Neural cell (in vitro differentiated cells): Measurements from ENCODE around the gene GABRD. TPM values are rescaled to one million over a fixed set of nuclear protein-coding genes. Genes with fewer than 3 reads are reported as not detected.

Source experiments
- H2AFZ ChIP-seq: fragments of 200-600, 300-800 bp; sonication (generic), shearing (Covaris generic); 2 replicates; pipeline ENCODE4 v1.6.0; 2014; ENCODE audit warnings: low read depth, mild to moderate bottlenecking, antibody characterized with exemption, low read length, moderate library complexity
- H3F3A ChIP-seq: fragments of 200-600 bp; shearing (Covaris generic); 2 replicates; pipeline ENCODE4 v1.6.1; 2016; ENCODE audit warnings: mild to moderate bottlenecking, moderate library complexity, mixed read lengths, antibody characterized with exemption, low read length; ENCODE audit not compliant: insufficient read depth, poor library complexity, severe bottlenecking
- H3K27ac ChIP-seq: fragments of 200-600, 300-800 bp; sonication (generic), shearing (Covaris generic); 2 replicates; pipeline ENCODE4 v1.5.1; 2014; ENCODE audit warnings: mild to moderate bottlenecking, low read length, moderate library complexity
- H3K27me3 ChIP-seq: fragments of 300-800, 200-600 bp; sonication (generic), shearing (Covaris generic); 2 replicates; pipeline ENCODE4 v1.6.0; 2014; ENCODE audit warnings: mild to moderate bottlenecking, low read depth, low read length, moderate library complexity; ENCODE audit not compliant: insufficient read depth
- H3K36me3 ChIP-seq: fragments of 300-800, 200-600 bp; sonication (generic), shearing (Covaris generic); 2 replicates; pipeline ENCODE4 v1.5.1; 2014; ENCODE audit warnings: mild to moderate bottlenecking, antibody characterized with exemption, low read length, moderate library complexity; ENCODE audit not compliant: insufficient read depth
- H3K4me2 ChIP-seq: fragments of 300-800, 200-600 bp; sonication (generic), shearing (Covaris generic); 2 replicates; pipeline ENCODE4 v1.6.0; 2014; ENCODE audit warnings: mild to moderate bottlenecking, low read length
- H3K4me3 ChIP-seq: fragments of 300-800, 200-600 bp; sonication (generic), shearing (Covaris generic); 2 replicates; pipeline ENCODE4 v1.5.1; 2014; ENCODE audit warnings: mild to moderate bottlenecking, low read length, moderate library complexity
- H3K79me2 ChIP-seq: fragments of 200-600 bp; shearing (Covaris generic); replicated peaks from 2 replicates; pipeline ENCODE4 v1.6.0; 2014; ENCODE audit warnings: mild to moderate bottlenecking, low read length, moderate library complexity; ENCODE audit not compliant: insufficient read depth
- H3K9ac ChIP-seq: fragments of 300-800, 200-600 bp; sonication (generic), shearing (Covaris generic); 2 replicates; pipeline ENCODE4 v1.6.1; 2016; ENCODE audit warnings: mild to moderate bottlenecking, low read length, mixed read lengths
- H3K9me2 ChIP-seq: fragments of 200-600 bp; shearing (Covaris generic); 2 replicates; pipeline ENCODE4 v1.6.1; 2016; ENCODE audit warnings: mild to moderate bottlenecking, low read length, mixed read lengths; ENCODE audit not compliant: insufficient read depth
- H3K9me3 ChIP-seq: fragments of 200-600, 300-800 bp; sonication (generic), shearing (Covaris generic); 2 replicates; pipeline ENCODE4 v1.6.1; 2016; ENCODE audit warnings: mild to moderate bottlenecking, mixed run types, low read length, moderate library complexity, mixed read lengths
- H4K20me1 ChIP-seq: fragments of 200-600 bp; shearing (Covaris generic); 2 replicates; pipeline ENCODE4 v1.6.1; 2016; ENCODE audit warnings: mild to moderate bottlenecking, mixed run types; ENCODE audit not compliant: insufficient read depth
- EP300 ChIP-seq: fragments of 450-650 bp; conservative IDR thresholded peaks from 2 replicates; pipeline ENCODE4 v1.6.1; 2014; ENCODE audit warnings: antibody characterized with exemption, mild to moderate bottlenecking, moderate library complexity; ENCODE audit not compliant: poor library complexity, severe bottlenecking
- EZH2 ChIP-seq: fragments of 200-600, 300-800 bp; shearing (Covaris generic), sonication (generic); IDR thresholded peaks from 2 replicates; pipeline ENCODE4 v1.6.1; 2014; ENCODE audit warnings: antibody characterized with exemption, low read length, borderline replicate concordance, mild to moderate bottlenecking; ENCODE audit not compliant: insufficient read depth, poor library complexity, severe bottlenecking
- MXI1 ChIP-seq: fragments of 450-650 bp; conservative IDR thresholded peaks from 2 replicates; pipeline ENCODE4 v1.6.1; 2014; ENCODE audit warnings: antibody characterized with exemption, mild to moderate bottlenecking; ENCODE audit not compliant: poor library complexity, severe bottlenecking
- POLR2AphosphoS5 ChIP-seq: IDR thresholded peaks from 2 replicates; pipeline ENCODE4 v1.6.1; 2012
- RAD21 ChIP-seq: fragments of 450-650 bp; conservative IDR thresholded peaks from 2 replicates; pipeline ENCODE4 v1.6.1; 2014; ENCODE audit warnings: antibody characterized with exemption, mild to moderate bottlenecking, moderate library complexity
- SMC3 ChIP-seq: fragments of 450-650 bp; conservative IDR thresholded peaks from 2 replicates; pipeline ENCODE4 v1.6.1; 2014; ENCODE audit warnings: antibody characterized with exemption, mild to moderate bottlenecking, moderate library complexity; ENCODE audit not compliant: poor library complexity
- TAF1 ChIP-seq: IDR thresholded peaks from 2 replicates; pipeline ENCODE4 v1.6.1; 2012; ENCODE audit warnings: low read depth
- polyA plus RNA-seq: library from polyadenylated mRNA; depleted of rRNA; stranded (reverse); fragments of >200 nt; gene quantifications from 2 replicates; pipeline ENCODE4 v1.2.3, GENCODE V29; 2014
- TF ChIP-seq, protein P1 (sequence below): fragments of 450-650 bp; IDR thresholded peaks from 2 replicates; pipeline ENCODE4 v1.5.1; 2014; ENCODE audit warnings: antibody characterized with exemption, mild to moderate bottlenecking, moderate library complexity; ENCODE audit not compliant: poor library complexity, severe bottlenecking
- TF ChIP-seq, protein P2 (sequence below): IDR thresholded peaks from 2 replicates; pipeline ENCODE4 v1.6.1; 2012; ENCODE audit warnings: borderline replicate concordance

The GABRD gene
- polyA plus RNA-seq, 1 donor from 2014 or later: 0.85 TPM

DNA sequence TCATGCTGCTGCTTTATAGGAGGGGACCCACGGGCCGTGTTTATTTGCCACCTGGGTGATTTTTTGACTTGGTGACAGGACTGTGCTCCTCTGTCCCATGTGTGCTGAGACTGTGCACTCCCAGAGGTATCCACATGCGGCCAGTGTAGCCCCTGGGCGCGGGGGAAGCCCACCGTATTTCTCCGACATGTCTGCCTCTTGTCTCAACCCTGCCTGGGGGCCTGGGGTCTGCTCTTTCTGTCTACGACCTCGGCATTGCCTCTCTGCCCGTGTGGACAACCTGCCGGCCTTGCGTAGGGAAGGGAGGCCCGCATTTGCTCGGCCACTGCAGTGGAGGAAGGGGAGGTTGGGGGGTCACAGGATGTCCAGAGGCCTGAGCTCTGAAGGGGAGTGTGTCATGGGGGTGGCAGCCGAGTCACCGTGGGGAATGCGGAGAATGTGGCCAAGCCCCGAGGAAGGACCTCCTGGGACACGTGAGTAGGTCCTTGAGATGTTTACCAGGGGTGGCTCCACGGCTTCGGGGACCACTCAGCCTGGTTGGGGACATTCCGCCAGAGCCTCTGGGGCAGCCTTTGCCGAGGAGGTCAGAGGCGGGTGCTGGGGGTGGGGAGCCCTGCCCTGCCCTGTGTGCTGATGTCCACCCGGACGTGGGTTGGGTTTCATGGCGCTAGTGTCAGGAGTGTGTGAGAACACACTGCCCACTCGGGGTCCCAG, 42.1 kb downstream of the GABRD start:
- peaks cover 3% of the 10 kb centered on the region for H3K36me3 ChIP-seq
- H3K9ac ChIP-seq: no peak overlapping the region
- no peaks in the 10 kb centered on the region for H3K27me3 ChIP-seq
- H3K9me3 ChIP-seq: no peaks in the 10 kb centered on the region
- H3F3A ChIP-seq: no peaks in the 10 kb centered on the region
- H3K4me3 ChIP-seq: no peak overlapping the region
- no peaks in the 10 kb centered on the region for H4K20me1 ChIP-seq
- no peak overlapping the region for H3K4me2 ChIP-seq
- no peaks in the 10 kb centered on the region for H3K79me2 ChIP-seq
- no peak overlapping the region for H3K27ac ChIP-seq
- no peaks in the 10 kb centered on the region for H3K9me2 ChIP-seq
- H2AFZ ChIP-seq: no peak overlapping the region
- no peak for TF ChIP-seq EP300

- Histone ChIP-seq H4K20me1 (no peaks in the 10 kb centered on the region), H3K36me3 (peaks cover 3% of the 10 kb centered on the region), H3K4me3 (no peak overlapping the region), H3K27me3 (no peaks in the 10 kb centered on the region), H3K9ac (no peak overlapping the region), H3F3A (no peaks in the 10 kb centered on the region), H3K4me2 (no peak overlapping the region), H3K79me2 (no peaks in the 10 kb centered on the region), H3K27ac (no peak overlapping the region), H2AFZ (no peak overlapping the region), H3K9me3 (no peaks in the 10 kb centered on the region), H3K9me2 (no peaks in the 10 kb centered on the region)
- TF ChIP-seq EZH2: no peak
- TF ChIP-seq SMC3: no peak
- TF ChIP-seq, protein P1, sequence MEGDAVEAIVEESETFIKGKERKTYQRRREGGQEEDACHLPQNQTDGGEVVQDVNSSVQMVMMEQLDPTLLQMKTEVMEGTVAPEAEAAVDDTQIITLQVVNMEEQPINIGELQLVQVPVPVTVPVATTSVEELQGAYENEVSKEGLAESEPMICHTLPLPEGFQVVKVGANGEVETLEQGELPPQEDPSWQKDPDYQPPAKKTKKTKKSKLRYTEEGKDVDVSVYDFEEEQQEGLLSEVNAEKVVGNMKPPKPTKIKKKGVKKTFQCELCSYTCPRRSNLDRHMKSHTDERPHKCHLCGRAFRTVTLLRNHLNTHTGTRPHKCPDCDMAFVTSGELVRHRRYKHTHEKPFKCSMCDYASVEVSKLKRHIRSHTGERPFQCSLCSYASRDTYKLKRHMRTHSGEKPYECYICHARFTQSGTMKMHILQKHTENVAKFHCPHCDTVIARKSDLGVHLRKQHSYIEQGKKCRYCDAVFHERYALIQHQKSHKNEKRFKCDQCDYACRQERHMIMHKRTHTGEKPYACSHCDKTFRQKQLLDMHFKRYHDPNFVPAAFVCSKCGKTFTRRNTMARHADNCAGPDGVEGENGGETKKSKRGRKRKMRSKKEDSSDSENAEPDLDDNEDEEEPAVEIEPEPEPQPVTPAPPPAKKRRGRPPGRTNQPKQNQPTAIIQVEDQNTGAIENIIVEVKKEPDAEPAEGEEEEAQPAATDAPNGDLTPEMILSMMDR: no peak
- no peak for TF ChIP-seq MXI1
- no peak for TF ChIP-seq POLR2AphosphoS5
- TF ChIP-seq EP300: no peak
- no peak for TF ChIP-seq RAD21
- TF ChIP-seq, protein P2, sequence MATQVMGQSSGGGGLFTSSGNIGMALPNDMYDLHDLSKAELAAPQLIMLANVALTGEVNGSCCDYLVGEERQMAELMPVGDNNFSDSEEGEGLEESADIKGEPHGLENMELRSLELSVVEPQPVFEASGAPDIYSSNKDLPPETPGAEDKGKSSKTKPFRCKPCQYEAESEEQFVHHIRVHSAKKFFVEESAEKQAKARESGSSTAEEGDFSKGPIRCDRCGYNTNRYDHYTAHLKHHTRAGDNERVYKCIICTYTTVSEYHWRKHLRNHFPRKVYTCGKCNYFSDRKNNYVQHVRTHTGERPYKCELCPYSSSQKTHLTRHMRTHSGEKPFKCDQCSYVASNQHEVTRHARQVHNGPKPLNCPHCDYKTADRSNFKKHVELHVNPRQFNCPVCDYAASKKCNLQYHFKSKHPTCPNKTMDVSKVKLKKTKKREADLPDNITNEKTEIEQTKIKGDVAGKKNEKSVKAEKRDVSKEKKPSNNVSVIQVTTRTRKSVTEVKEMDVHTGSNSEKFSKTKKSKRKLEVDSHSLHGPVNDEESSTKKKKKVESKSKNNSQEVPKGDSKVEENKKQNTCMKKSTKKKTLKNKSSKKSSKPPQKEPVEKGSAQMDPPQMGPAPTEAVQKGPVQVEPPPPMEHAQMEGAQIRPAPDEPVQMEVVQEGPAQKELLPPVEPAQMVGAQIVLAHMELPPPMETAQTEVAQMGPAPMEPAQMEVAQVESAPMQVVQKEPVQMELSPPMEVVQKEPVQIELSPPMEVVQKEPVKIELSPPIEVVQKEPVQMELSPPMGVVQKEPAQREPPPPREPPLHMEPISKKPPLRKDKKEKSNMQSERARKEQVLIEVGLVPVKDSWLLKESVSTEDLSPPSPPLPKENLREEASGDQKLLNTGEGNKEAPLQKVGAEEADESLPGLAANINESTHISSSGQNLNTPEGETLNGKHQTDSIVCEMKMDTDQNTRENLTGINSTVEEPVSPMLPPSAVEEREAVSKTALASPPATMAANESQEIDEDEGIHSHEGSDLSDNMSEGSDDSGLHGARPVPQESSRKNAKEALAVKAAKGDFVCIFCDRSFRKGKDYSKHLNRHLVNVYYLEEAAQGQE: no peak
- TF ChIP-seq TAF1: no peak
Observed at GRCh38 chr1:2065699-2066098, 46.6 kb downstream of the GABRD start.
